HG03066 (cell line): ENCODE results near the gene CDK3.
"Not testable (repeated sequence)": the region's sequence is repeated elsewhere in the genome, so short reads cannot be mapped to it uniquely, and the experiment has no call there.

Experiments used
- ATAC-seq: cut with Tn5 transposase; IDR thresholded peaks from one replicate; pipeline ENCODE4 v1.9.1; 2021; ENCODE audit warnings: low read depth; ENCODE audit not compliant: unreplicated experiment

Gene CDK3

GRCh38 chr17:76036497-76037261 is 36.0 kb downstream of the CDK3 start:
- ATAC-seq, result no peak

GRCh38 chr17:76038050-76038449 is 37.4 kb downstream of the CDK3 start:
- no peak for ATAC-seq

DNA sequence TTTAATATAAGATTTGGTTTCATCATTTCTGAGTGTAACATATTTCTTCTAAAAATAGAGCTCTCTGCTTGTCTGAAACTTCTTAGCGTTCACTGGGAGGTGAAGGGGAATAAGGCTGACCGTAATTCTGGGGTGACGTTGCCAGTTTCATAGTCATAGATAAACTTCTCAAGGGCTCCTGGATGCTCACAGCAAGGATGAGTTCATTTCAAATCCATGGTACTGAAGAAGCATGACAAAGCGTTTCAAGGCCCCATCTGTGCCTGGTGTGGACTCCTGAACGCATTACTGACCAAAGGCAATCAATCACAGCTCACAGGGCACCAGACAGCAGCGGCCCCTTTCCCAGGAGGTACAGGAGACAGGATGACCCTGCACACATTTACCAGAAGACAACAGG is 38.5 kb downstream of the CDK3 start:
- ATAC-seq, result no peak

GRCh38 chr17:76040376-76040775 is 39.7 kb downstream of the CDK3 start:
- ATAC-seq, result no peak

GRCh38 chr17:76042868-76043267 is 42.2 kb downstream of the CDK3 start:
- ATAC-seq, result not testable (repeated sequence)

GRCh38 chr17:76044475-76045007 is 43.9 kb downstream of the CDK3 start:
- not testable (repeated sequence) for ATAC-seq

DNA sequence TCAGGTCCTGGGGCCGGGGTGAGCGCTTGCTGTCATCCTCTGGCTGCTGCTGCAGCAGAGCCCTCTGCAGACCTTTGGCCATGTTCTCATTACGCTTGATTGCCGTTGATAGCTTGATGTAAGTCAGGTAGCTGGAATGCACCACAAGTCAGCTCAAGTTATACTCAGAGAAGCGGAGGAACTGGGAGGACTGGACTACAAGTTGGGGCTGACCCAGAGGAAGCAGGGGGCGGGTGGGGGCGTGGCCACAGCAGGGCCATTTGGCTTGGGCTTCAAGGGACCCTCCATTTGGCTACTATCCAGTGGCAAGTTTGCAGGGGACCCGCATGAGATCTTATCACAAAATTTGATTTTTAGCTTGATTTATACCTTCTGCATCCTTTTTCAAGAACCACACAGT is 45.4 kb downstream of the CDK3 start:
- ATAC-seq, result no peak

GRCh38 chr17:76048025-76048605 is 47.5 kb downstream of the CDK3 start:
- ATAC-seq, result no peak

DNA sequence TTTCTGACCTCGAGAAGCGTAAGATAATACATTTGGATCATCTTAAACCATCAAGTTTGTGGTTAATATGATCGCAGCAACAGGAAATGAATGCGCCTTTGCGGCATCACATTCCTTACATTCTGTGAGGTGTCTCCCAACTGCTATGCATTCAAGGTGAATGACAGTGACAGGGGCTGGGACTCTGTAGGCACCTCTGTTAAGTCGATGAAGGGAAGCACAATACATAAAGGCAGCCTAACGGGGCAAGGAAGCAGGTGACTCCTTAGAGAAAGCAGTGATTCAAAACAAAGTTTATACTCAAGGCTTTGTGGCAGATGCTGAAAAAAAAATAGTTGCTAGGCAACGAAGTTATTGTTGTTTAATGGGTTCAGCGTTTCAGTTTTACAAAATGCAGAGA is 48.1 kb downstream of the CDK3 start:
- no peak for ATAC-seq

DNA sequence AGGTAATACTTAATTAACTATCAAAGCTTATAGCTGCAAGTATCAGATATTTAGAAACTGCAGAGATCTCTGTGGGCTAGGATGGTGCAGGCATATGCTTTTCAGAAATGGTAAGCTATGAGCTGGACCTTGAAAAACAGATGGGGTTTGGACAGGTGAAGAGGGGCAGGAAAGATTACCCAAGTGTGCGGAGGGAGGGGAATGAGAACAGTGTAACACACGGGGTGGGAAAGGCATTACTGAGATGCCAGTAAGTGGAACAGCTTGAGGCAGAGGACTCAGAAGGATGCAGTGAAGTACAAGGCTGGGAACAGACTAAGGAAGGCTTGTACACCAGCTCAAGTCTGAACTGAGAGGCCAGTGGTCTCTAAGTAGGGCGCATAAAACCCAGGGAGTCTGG is 48.6 kb downstream of the CDK3 start:
- no peak for ATAC-seq

DNA sequence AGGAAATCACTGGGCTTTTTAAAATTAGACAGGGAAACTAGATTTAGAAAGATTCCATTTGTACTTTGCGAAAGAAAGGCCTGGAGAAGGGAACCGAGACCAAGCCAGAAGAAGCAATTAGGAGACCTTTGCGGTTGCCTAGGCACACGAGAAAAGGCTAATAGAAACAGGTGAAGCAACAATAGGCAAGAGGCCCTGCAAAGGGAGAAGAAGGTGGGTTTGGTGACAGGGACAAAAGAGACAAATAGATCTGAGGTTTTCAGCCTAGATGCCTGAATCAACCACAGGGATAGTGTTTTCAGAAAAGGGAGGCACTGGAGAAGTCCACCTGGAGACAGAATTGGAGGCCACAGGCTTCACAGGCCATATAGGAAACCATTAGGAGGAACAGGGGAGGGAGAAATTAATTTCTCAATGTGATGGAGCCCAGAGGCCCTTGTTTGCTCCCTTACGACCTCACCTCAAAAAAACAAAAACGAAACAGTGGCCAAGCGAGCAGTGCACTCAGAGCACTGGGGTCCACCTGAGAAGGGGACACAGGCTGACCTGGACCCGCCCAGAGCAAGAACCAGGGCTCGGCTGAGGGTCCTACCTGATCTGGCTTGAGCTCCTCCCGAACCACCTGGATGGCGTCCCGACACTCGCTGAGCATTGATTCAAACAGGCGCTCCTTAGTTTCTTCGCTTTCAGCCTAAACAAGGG is 49.3 kb downstream of the CDK3 start:
- no peak for ATAC-seq

GRCh38 chr17:76050538-76051467 is 50.1 kb downstream of the CDK3 start:
- no peak for ATAC-seq

GRCh38 chr17:76051561-76051960 is 50.9 kb downstream of the CDK3 start:
- ATAC-seq, result no peak

DNA sequence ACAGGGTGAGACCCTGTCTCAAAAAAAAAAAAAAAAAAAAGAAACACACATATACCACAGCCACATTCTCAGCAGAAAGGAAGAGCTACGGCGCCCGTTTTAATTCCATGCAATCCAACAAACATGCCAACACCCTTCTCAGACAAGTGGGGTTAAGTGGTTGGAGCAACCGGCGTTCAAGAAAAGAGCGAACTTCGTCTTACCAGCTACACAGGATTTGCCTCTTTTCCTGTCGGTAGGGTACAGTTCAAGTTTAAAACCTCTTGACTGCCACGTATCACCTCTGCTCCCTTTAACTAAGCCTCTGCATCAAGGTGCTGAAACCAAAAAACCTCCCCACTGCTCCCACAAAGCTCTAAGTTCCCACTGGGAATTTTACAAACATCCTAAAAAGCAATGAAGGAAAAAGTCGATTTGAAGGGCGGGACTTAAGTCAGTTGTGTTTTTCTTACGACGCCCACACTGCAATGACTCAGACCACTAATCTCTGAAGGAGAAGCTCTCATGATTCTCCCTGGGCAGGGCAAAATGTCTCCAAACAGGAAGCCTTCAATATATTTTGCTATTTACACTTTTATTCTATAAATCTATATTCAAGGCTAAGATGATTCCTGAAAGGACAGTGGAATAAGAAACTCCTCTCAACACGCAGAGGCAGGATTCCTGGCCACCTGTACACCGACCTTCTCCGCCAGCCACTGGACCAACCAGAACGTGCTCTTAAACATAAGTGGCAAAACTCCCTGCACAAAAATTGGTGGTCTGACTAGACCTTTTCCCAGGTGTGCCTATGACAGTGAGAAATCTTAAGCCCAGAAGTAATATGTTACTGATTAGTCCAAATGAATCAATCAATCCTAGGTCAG is 52.8 kb downstream of the CDK3 start:
- ATAC-seq, result no peak

GRCh38 chr17:76054112-76054476 is 53.4 kb downstream of the CDK3 start:
- no peak for ATAC-seq
